B cell (primary cell): Measurements from ENCODE around the gene OIT3. TPM values are rescaled to one million over a fixed set of nuclear protein-coding genes. Genes with fewer than 3 reads are reported as not detected.

Experiments
- ATAC-seq: fragments of 200-7000 bp; cut with Tn5 transposase; one replicate; pipeline ENCODE4 v1.10.0; 2021; ENCODE audit warnings: low read depth, mild to moderate bottlenecking, moderate number of reproducible peaks, moderate library complexity
- CTCF ChIA-PET: fragments of 350-600 bp; sonication (Branson Sonifier 250); formaldehyde crosslinking; loops from one replicate; lab custom pipeline; 2021; ENCODE audit warnings: antibody characterized with exemption, inconsistent platforms; lab: Charles Lee
- POLR2A ChIA-PET: fragments of 350-600 bp; sonication (Branson Sonifier 250); formaldehyde crosslinking; loops from one replicate; lab custom pipeline; 2021; ENCODE audit warnings: antibody characterized with exemption; lab: Charles Lee
- DNase-seq: peaks from one replicate; pipeline ENCODE4 v3.0.0; 2013
- H2AFZ ChIP-seq: 2 replicates; pipeline ENCODE4 v1.6.1; 2012; ENCODE audit warnings: mild to moderate bottlenecking, low read depth, low read length; ENCODE audit not compliant: insufficient read depth, poor library complexity, severe bottlenecking
- H3K27ac ChIP-seq, 2 donors: 1 replicate in 1 of 2; 2 replicates in 1 of 2; pipeline ENCODE4 v1.5.1; 2012 to 2013; ENCODE audit warnings: low read length in 2 of 2, mild to moderate bottlenecking in 2 of 2, moderate library complexity in 1 of 2
- H3K27me3 ChIP-seq, 4 experiments: fragments of 200-600 bp in 1 of 4; sonication (generic) in 1 of 4; replicated peaks in 1 of 4; 1 replicate in 2 of 4; 2 replicates in 2 of 4; pipeline versions ENCODE4 v1.6.1 to v1.7.0; 2013 to 2016; ENCODE audit warnings: low read length in 3 of 4, mild to moderate bottlenecking in 2 of 4, mixed read lengths in 1 of 4, moderate library complexity in 1 of 4; ENCODE audit not compliant: insufficient read depth in 4 of 4, control insufficient read depth in 3 of 4; ENCODE audit errors: control extremely low read depth in 1 of 4
- H3K36me3 ChIP-seq, 2 experiments: replicated peaks in 1 of 2; 1 replicate in 1 of 2; 2 replicates in 1 of 2; pipeline versions ENCODE4 v1.6.1 to v1.7.1; 2013; ENCODE audit warnings: low read length in 1 of 2; ENCODE audit not compliant: insufficient read depth in 2 of 2, control insufficient read depth in 1 of 2; ENCODE audit errors: control extremely low read depth in 1 of 2, extremely low read depth in 1 of 2
- H3K4me1 ChIP-seq, 2 donors: fragments of 200-600 bp in 1 of 2; sonication (generic) in 1 of 2; 1 replicate in 1 of 2; 2 replicates in 1 of 2; pipeline versions ENCODE4 v1.5.1 to v1.6.1; 2013 to 2017; ENCODE audit warnings: low read length in 2 of 2; ENCODE audit not compliant: control insufficient read depth in 2 of 2, insufficient read depth in 2 of 2
- H3K4me2 ChIP-seq: replicated peaks from 2 replicates; pipeline ENCODE3; 2012; ENCODE audit warnings: mild to moderate bottlenecking, low read depth, low read length; ENCODE audit not compliant: poor library complexity, severe bottlenecking
- H3K4me3 ChIP-seq, 5 experiments: fragments of 200-600 bp in 1 of 5; sonication (generic) in 1 of 5; 1 replicate in 3 of 5; 2 replicates in 2 of 5; pipeline versions ENCODE4 v1.5.1 to v1.7.0; 2011 to 2016; ENCODE audit warnings: low read length in 4 of 5, mild to moderate bottlenecking in 4 of 5, low read depth in 2 of 5, control low read depth in 1 of 5, moderate library complexity in 1 of 5; ENCODE audit not compliant: insufficient read depth in 1 of 5; ENCODE audit errors: control extremely low read depth in 1 of 5, extremely low read depth in 1 of 5
- H3K79me2 ChIP-seq: fragments of 200-600 bp; sonication (generic); one replicate; pipeline ENCODE4 v1.6.0; 2016; ENCODE audit warnings: low read length; ENCODE audit not compliant: control insufficient read depth, insufficient read depth
- H3K9ac ChIP-seq: fragments of 200-600 bp; sonication (generic); 2 replicates; pipeline ENCODE4 v1.6.1; 2017; ENCODE audit warnings: mild to moderate bottlenecking, low read length, moderate library complexity
- H3K9me3 ChIP-seq, 3 donors: one replicate each; pipeline versions ENCODE4 v1.6.1 to v1.7.1; 2013; ENCODE audit warnings: low read length in 2 of 3; ENCODE audit not compliant: control insufficient read depth in 2 of 3, insufficient read depth in 1 of 3; ENCODE audit errors: control extremely low read depth in 1 of 3
- H4K20me1 ChIP-seq: 2 replicates; pipeline ENCODE4 v1.6.0; 2012; ENCODE audit warnings: mild to moderate bottlenecking, low read length; ENCODE audit not compliant: insufficient read depth, control insufficient read depth, poor library complexity, severe bottlenecking
- H3K27ac Mint-ChIP-seq: one replicate; pipeline ENCODE4 v1.8.0; 2021; ENCODE audit warnings: mixed read lengths
- H3K27me3 Mint-ChIP-seq: one replicate; pipeline ENCODE4 v1.8.0; 2021; ENCODE audit warnings: mixed read lengths
- H3K4me1 Mint-ChIP-seq: one replicate; pipeline ENCODE4 v1.8.0; 2021; ENCODE audit warnings: mixed read lengths
- H3K4me3 Mint-ChIP-seq: one replicate; pipeline ENCODE4 v1.8.0; 2021; ENCODE audit warnings: mixed read lengths
- H3K9me3 Mint-ChIP-seq: one replicate; pipeline ENCODE4 v1.8.0; 2022; ENCODE audit warnings: mixed read lengths; ENCODE audit not compliant: insufficient read depth
- EZH2 ChIP-seq: IDR thresholded peaks from 2 replicates; pipeline ENCODE4 v1.6.1; 2012; ENCODE audit warnings: borderline replicate concordance, low read depth, mild to moderate bottlenecking, moderate library complexity, low read length; ENCODE audit not compliant: insufficient read depth, poor library complexity, severe bottlenecking
- WGBS: methylation state at CpG from one replicate; pipeline ENCODE4 v1.1.5; 2013; ENCODE audit warnings: missing lambda C conversion rate; ENCODE audit not compliant: insufficient coverage; 5-methylcytosine and 5-hydroxymethylcytosine counted together
- intact Hi-C: fragments of 100-400 bp; cut with micrococcal nuclease; formaldehyde crosslinking; loops from one replicate; pipeline ENCODE4 v1.10.0; 2022
- polyA minus RNA-seq: library from RNA; depleted of rRNA, polyadenylated mRNA; stranded (reverse); fragments of >200 nt; gene quantifications from 2 replicates; pipeline ENCODE4 v1.2.3, GENCODE V29; 2012
- polyA plus RNA-seq: library from polyadenylated mRNA; depleted of rRNA; stranded (reverse); fragments of >200 nt; gene quantifications from 2 replicates; pipeline ENCODE4 v1.2.3, GENCODE V29; 2012
- total RNA-seq, 2 donors: library from RNA; stranded (reverse); fragments of 120-200 nt in 1 of 2; gene quantifications; 1 replicate in 1 of 2; 2 replicates in 1 of 2; pipeline versions ENCODE4 v1.2.3 to v1.2.4, GENCODE V29; 2013 to 2022
- TF ChIP-seq, protein P1 (sequence below): fragments of 200-600 bp; IDR thresholded peaks from one replicate; pipeline ENCODE4 v1.8.0; 2022; ENCODE audit warnings: antibody characterized with exemption, mild to moderate bottlenecking

Gene OIT3
- total RNA-seq (not detected in 2 replicates), polyA plus RNA-seq (0.04 TPM in 1 of 2 replicates, not detected in the other), polyA minus RNA-seq (not detected in 2 replicates)
- 0.21 TPM for total RNA-seq (2013)

DNA sequence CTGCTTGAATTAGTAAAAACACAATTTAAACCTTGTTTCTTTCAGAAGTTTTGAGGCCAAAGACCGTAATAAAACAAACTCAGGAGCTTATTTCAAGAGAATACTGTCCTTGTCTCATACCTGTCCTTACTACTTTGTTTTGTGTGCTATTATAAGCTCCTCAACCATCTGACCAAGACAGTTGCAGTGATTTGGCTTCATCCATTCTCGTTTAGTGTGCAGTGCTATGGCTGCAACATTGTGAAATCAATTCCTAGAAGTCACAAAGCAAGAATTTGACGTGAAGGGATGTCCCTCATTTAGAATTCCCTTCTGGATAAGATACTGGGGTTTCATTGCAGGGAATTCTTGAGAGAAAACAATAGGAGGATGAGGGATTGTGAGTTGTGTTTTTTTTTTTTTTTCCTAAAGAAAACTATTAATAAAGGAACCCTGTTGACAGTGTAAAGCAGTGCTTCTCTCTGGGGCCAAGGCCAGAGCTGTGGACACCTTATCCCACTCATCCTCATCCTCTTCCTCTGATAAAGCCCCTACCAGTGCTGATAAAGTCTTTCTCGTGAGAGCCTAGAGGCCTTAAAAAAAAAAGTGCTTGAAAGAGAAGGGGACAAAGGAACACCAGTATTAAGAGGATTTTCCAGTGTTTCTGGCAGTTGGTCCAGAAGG lies at the start of gene OIT3:
TSS of gene OIT3 (plus strand) at position 604 of the 663 bp plus-strand sequence. CDS start 60 bp downstream, outside the sequence.
- H3K36me3 ChIP-seq: no peaks in the 10 kb centered on the region
- no peaks in the 10 kb centered on the region for H4K20me1 ChIP-seq
- DNase-seq (no peak), ATAC-seq (no peak)
- TF ChIP-seq EZH2: no peak
- TF ChIP-seq, protein P1, sequence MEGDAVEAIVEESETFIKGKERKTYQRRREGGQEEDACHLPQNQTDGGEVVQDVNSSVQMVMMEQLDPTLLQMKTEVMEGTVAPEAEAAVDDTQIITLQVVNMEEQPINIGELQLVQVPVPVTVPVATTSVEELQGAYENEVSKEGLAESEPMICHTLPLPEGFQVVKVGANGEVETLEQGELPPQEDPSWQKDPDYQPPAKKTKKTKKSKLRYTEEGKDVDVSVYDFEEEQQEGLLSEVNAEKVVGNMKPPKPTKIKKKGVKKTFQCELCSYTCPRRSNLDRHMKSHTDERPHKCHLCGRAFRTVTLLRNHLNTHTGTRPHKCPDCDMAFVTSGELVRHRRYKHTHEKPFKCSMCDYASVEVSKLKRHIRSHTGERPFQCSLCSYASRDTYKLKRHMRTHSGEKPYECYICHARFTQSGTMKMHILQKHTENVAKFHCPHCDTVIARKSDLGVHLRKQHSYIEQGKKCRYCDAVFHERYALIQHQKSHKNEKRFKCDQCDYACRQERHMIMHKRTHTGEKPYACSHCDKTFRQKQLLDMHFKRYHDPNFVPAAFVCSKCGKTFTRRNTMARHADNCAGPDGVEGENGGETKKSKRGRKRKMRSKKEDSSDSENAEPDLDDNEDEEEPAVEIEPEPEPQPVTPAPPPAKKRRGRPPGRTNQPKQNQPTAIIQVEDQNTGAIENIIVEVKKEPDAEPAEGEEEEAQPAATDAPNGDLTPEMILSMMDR: no peak
- intact Hi-C loops: no loop called here
- ChIA-PET CTCF (no interaction called here), POLR2A (no interaction called here)
- H3K4me1 ChIP-seq: no peaks in the 10 kb centered on the region
- H3K4me1 Mint-ChIP-seq: no peaks in the 10 kb centered on the region
- no peak within 1 kb of the TSS for H3K27ac Mint-ChIP-seq
- H2AFZ ChIP-seq: no peak within 1 kb of the TSS
- peaks cover 6% of the 10 kb centered on the region for H3K27me3 Mint-ChIP-seq
- H3K9me3 ChIP-seq: no peaks in the 10 kb centered on the region
- H3K9me3 Mint-ChIP-seq: no peaks in the 10 kb centered on the region
- H3K9ac ChIP-seq: no peak within 1 kb of the TSS
- no peak within 1 kb of the TSS for H3K4me3 Mint-ChIP-seq
- WGBS: 70% methylated on average over 2 of the region's 4 CpGs
- peaks cover 0 to 4% (median 2%) of the 10 kb centered on the region in 4 experiments for H3K27me3 ChIP-seq
- no peak within 1 kb of the TSS for H3K4me2 ChIP-seq
- no peaks in the 10 kb centered on the region for H3K79me2 ChIP-seq
- no peak within 1 kb of the TSS for H3K27ac ChIP-seq
- no peak within 1 kb of the TSS for H3K4me3 ChIP-seq

DNA sequence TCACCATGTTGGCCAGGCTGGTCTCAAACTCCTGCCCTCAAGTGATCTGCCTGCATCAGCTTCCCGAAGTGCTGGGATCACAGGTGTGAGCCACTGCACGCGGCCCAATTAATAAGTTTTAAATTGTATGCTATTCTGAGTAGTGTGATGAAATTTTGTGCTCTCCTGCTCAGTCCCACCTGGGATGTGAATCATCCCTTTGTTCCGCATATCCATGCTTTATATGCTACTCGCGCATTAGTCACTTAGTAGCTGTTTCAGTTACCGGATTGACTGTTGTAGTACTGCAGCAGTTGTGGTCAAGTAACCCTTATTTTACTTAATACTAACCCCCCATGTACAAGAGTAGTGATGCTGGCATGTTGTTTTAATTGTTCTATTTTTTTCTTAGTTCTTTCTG lies 47.3 kb upstream of the OIT3 start:
- no peak for DNase-seq
- H3K4me1 Mint-ChIP-seq: no peaks in the 10 kb centered on the region
- H3K9me3 Mint-ChIP-seq: no peaks in the 10 kb centered on the region
- Histone ChIP-seq H3K27me3 (no peaks in the 10 kb centered on the region), H3K4me3 (no peak overlapping the region), H3K4me1 (no peaks in the 10 kb centered on the region), H3K36me3 (no peaks in the 10 kb centered on the region), H3K79me2 (no peaks in the 10 kb centered on the region), H4K20me1 (no peaks in the 10 kb centered on the region), H3K9ac (no peak overlapping the region), H3K27ac (no peak overlapping the region), H2AFZ (no peak overlapping the region), H3K9me3 (peaks cover 2 to 3% (median 3%) of the 10 kb centered on the region in 3 donors), H3K4me2 (no peak overlapping the region)
- no peak overlapping the region for H3K27ac Mint-ChIP-seq
- TF ChIP-seq, protein P1: no peak
- no peak for TF ChIP-seq EZH2
- no peaks in the 10 kb centered on the region for H3K27me3 Mint-ChIP-seq
- H3K4me3 Mint-ChIP-seq: no peak overlapping the region
- intact Hi-C loops: no loop called here
- ATAC-seq: no peak
- ChIA-PET CTCF (no interaction called here), POLR2A (no interaction called here)
- WGBS: no CpG with 5 or more reads among the region's 7 CpGs
